HG03342 (cell line): ENCODE data around the gene ZSCAN5B.
"Not testable (repeated sequence)": the region's sequence is repeated elsewhere in the genome, so short reads cannot be mapped to it uniquely, and the experiment has no call there.

Source experiments
- ATAC-seq: cut with Tn5 transposase; IDR thresholded peaks from one replicate; pipeline ENCODE4 v1.9.1; 2021; ENCODE audit warnings: mild to moderate bottlenecking, moderate library complexity; ENCODE audit not compliant: unreplicated experiment

The ZSCAN5B gene

DNA sequence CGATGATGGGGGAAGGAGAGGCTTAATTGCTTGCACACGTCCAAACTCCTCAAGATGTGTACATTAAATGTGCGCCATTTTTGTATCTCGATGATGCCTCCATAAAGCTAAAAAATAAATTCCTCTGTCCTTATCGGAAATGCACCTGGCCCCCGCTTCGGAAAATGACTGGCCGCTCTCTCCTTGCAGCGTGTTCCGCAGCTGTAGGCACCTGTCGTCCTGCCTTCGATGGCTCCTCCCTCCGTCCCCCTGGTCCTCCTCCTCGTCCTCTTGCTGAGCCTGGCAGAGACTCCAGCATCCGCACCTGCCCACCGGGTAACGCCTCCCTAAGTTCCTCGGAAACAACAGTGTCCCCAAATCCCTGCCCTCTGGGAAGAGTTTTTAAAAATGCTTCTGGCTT is 20.7 kb downstream of the ZSCAN5B start:
- ATAC-seq = no peak

DNA sequence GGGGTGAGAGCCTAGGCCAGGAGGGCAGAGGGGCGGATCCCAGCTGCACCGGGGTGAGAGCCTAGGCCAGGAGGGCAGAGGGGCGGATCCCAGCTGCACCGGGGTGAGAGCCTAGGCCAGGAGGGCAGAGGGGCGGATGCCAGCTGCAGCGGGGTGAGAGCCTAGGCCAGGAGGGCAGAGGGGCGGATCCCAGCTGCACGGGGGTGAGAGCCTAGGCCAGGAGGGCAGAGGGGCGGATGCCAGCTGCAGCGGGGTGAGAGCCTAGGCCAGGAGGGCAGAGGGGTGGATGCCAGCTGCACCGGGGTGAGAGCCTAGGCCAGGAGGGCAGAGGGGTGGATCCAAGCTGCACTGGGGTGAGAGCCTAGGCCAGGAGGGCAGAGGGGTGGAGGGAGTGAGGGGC is 21.3 kb downstream of the ZSCAN5B start:
- not testable (repeated sequence) for ATAC-seq

DNA sequence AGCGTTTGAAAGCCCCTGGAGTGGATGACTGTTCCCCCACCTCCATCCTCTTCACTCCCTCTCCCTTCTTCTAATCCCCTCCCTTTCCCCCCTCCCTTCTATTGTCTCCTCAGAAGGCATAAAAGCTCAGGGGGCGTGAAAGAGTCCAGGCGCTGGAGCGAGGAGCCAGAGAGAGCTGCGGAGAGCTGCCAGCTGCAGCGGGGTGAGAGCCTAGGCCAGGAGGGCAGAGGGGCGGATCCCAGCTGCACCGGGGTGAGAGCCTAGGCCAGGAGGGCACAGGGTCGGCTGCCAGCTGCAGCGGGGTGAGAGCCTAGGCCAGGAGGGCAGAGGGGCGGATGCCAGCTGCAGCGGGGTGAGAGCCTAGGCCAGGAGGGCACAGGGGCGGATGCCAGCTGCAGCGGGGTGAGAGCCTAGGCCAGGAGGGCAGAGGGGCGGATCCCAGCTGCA is 21.7 kb downstream of the ZSCAN5B start, which contains the start of gene GALP:
GALP (plus strand) TSS at position 148 of the 447 bp plus-strand sequence. CDS start 1,101 bp downstream, outside the sequence.
- not testable (repeated sequence) for ATAC-seq

DNA sequence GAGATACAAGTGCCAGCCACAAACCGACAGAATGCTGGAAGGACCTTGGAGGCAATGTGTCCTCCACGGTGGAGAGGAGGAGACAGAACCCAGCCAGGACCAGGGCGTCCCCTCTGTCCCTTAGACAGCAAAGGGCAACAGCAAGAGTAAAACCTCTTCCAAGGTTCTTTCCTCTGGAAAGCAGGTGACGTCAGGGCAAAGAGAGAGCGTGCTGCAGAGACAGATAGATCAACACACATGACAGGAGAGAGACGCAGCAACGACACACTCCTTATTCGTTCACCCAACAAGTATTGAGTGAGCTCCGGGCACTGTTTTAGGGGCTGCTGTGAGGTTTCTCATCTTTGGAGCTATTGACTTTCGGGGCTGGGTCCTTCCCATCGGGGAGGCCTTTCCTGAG is 23.0 kb downstream of the ZSCAN5B start:
- no peak for ATAC-seq

GRCh38 chr19:56174086-56174485 is 23.5 kb downstream of the ZSCAN5B start:
- no peak for ATAC-seq

GRCh38 chr19:56170261-56170660 is 27.3 kb downstream of the ZSCAN5B start:
- ATAC-seq = no peak

DNA sequence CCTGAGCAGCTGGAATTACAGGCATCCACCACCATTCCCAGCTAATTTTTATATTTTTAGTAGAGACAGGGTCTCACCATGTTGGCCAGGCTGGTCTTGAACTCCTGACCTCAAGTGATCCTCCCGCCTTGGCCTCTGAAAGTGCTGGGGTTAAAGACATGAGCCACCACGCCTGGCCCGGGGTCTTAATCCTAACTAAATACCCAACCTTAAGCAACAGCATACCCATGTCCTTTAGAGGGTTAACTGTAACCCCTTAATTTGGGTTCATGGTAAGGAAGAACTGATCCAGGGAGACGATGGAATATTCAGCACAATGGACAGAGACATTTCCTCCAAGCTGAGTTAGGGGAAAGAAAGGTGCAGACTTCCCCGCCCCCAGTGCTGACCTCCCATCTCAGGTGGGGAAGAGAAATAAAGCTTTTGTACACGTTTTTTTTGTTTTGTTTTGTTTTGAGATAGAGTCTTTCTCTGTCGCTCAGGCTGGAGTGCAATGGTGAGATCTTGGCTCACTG is 30.5 kb downstream of the ZSCAN5B start:
- ATAC-seq = no peak

DNA sequence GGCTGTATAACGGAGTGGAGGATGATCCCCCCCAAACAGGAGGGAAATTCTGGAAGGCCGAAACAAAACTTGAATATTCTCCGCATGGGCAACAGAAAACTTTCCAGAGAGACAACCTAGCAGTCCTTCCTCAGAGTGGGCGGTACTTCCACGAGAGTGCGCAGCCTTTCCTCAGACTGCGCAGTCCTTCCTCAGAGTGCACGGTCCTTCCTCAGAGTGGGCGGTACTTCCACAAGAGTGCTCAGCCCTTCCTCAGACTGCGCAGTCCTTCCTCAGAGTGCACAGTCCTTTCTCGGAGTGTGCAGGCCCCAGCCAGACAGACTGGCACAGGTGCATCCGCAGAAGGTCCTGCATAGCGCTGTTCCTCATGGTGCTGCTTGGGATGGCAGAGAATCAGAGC is 34.5 kb downstream of the ZSCAN5B start:
- ATAC-seq = no peak

GRCh38 chr19:56162258-56162657 is 35.3 kb downstream of the ZSCAN5B start:
- ATAC-seq = no peak

- ATAC-seq = no peak
These were observed 36.0 kb downstream of the ZSCAN5B start for GRCh38 chr19:56161534-56161933.

- ATAC-seq = no peak
These were observed 37.8 kb downstream of the ZSCAN5B start for GRCh38 chr19:56159622-56160271.

DNA sequence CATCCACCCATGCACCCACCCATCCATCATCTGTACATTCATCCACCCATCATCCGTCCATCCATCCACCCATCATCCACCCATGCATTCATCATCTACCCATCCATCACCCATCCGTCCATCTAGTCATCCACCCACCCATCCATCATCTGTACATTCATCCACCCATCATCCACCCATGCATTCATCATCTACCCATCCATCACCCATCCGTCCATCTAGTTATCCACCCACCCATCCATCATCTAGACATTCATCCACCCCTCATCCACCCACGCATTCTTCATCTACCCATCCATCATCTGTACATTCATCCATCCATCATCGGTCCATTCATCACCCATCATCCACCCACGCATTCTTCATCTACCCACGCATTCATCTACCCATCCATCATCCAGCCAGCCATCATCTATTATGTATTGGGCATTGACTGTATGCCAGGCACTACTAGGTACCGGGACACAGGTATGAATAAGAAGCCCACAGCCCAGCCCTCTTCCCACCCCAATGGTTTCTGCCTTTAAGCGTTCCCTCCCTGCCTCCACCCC is 38.5 kb downstream of the ZSCAN5B start:
- ATAC-seq = no peak

- no peak for ATAC-seq
These were observed 39.3 kb downstream of the ZSCAN5B start for GRCh38 chr19:56158170-56158757.

- ATAC-seq = no peak
These were observed 40.8 kb downstream of the ZSCAN5B start for GRCh38 chr19:56156768-56157167.

GRCh38 chr19:56155124-56155687 is 42.4 kb downstream of the ZSCAN5B start:
- ATAC-seq = no peak

DNA sequence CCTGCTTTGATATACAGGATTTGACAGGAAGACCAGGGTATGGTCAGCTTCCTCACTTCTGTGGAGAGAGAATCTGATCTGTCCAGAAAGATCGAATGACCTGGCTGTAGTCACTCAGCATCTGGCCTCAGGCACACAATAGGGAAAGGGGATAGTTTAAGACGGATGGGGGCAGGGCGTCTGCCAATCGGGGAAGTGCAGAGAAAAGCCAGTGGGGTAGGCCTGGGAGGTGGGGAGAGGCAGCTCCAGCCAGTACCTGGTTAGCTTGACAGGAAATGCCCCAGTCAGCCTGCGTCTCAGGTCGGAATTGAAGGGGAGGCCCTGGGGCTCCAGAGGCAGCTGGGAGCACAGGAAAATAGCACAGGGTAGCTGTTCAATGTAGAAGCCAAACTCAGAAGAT is 44.1 kb downstream of the ZSCAN5B start:
- no peak for ATAC-seq

GRCh38 chr19:56152644-56153043 is 44.9 kb downstream of the ZSCAN5B start:
- no peak for ATAC-seq

DNA sequence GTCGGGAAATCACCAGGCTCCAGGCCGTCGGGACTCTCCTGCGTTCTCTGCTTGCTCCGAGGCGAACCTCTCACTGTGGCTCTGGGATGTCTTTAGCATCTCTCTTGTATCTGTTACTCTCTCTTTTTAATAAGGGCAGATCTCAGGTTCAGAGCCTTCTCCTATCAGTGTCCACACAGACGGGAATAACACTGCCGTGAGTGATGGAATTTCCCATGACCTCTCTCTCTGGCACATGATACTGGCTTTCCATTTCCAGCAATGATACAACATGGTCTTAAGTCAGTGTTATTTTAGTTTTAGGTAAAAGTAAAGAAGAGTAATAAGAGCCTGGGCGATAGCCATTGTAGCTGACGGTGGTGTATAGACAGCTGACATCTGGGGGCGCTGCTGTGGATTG is 47.2 kb downstream of the ZSCAN5B start:
- ATAC-seq = no peak

DNA sequence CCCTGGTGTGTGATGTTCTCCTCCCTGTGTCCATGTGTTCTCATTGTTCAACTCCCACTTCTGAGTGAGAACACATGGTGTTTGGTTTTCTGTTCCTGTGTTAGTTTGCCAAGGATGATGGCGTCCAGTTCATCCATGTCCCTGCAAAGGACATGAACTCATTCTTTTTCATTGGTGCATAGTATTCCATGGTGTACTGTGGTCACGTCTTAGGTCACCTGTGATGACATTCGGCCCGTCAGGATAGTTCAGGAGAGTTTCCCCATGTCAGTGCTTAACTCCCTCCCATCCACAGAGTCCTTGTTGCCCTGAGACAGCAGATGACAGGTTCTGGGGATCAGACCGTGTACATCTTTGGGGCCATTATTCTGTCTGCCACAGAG is 47.9 kb downstream of the ZSCAN5B start:
- no peak for ATAC-seq

GRCh38 chr19:56148955-56149655 is 48.5 kb downstream of the ZSCAN5B start:
- not testable (repeated sequence) for ATAC-seq

DNA sequence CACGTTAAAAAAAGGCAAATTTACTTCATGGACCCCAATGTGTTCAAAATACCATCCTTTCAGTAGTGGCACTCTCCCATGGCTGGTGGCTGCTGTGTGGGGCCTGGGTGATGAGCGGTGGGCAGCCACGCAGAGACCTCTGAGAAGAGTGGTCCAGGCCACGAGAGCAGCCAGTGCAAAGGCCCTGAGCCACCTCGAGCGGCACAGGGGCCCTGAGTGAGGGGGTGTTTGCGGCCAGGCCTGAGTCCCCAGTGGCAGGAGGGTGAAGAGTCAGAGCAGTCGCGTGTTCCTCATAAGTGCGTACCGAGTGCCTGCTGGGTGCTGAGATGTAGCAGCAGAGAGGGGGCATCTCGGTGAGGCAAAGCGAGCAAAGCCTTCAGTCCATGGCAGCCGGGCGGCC is 49.5 kb downstream of the ZSCAN5B start:
- ATAC-seq = no peak
